GM12878 (cell line): Measurements from ENCODE around the gene ARID5B. TPM values are rescaled to one million over a fixed set of nuclear protein-coding genes. Genes with fewer than 3 reads are reported as not detected.

ENCODE experiments used
- ATAC-seq: fragments of 200-7000 bp; cut with Tn5 transposase; 3 replicates; pipeline ENCODE4 v1.9.1; 2020; ENCODE audit warnings: mild to moderate bottlenecking, moderate library complexity
- BruUV-seq: library from RNA; stranded (reverse); fragments of 400-500 nt; replicated peaks from 2 replicates; lab custom pipeline; 2021; lab: Mats Ljungman, UMichigan
- CTCF ChIA-PET: fragments of 300-600 bp; sonication (Branson Sonifier 250); formaldehyde crosslinking; extraction: SDS; loops from one replicate; lab custom pipeline; 2021; ENCODE audit warnings: inconsistent platforms; lab: Yijun Ruan, JAX
- POLR2A ChIA-PET: fragments of 350-600 bp; formaldehyde crosslinking; extraction: SDS; loops from one replicate; lab custom pipeline; 2021; ENCODE audit warnings: inconsistent platforms; lab: Charles Lee
- RAD21 ChIA-PET: fragments of 300-600 bp; sonication (Branson Sonifier 250); formaldehyde crosslinking; loops from one replicate; lab custom pipeline; 2023; ENCODE audit warnings: antibody characterized with exemption; ENCODE audit not compliant: unreplicated experiment; lab: Charles Lee
- SMC1A ChIA-PET: fragments of 300-600 bp; sonication (Branson Sonifier 250); formaldehyde crosslinking; loops from one replicate; lab custom pipeline; 2023; ENCODE audit not compliant: unreplicated experiment, uncharacterized antibody; lab: Charles Lee
- DNase-seq: peaks from one replicate; pipeline ENCODE4 v3.0.0-alpha.2; 2011; ENCODE audit warnings: low read depth, low spot score
- FAIRE-seq: peaks from 3 replicates; lab custom pipeline; 2011; peaks lifted over from hg19 to GRCh38; lab: Jason Lieb, UNC
- H2AFZ ChIP-seq: 2 replicates; pipeline ENCODE4 v1.6.0; 2011; ENCODE audit warnings: low read depth, low read length, control low read depth; ENCODE audit not compliant: control insufficient read depth
- H3K27ac ChIP-seq: 2 replicates; pipeline ENCODE4 v1.5.1; 2011; ENCODE audit warnings: control low read depth; ENCODE audit not compliant: control insufficient read depth, insufficient read depth
- H3K27me3 ChIP-seq, 2 experiments: replicated peaks in 1 of 2; 2 replicates each; pipeline versions ENCODE4 v1.6.0 to v1.6.1; 2011; ENCODE audit warnings: low read length in 1 of 2; ENCODE audit not compliant: control insufficient read depth in 2 of 2, insufficient read depth in 2 of 2
- H3K36me3 ChIP-seq, 2 experiments: 2 replicates each; pipeline ENCODE4 v1.5.1; 2011; ENCODE audit warnings: low read length in 1 of 2; ENCODE audit not compliant: control insufficient read depth in 2 of 2, insufficient read depth in 2 of 2
- H3K4me1 ChIP-seq: 2 replicates; pipeline ENCODE4 v1.6.1; 2011; ENCODE audit warnings: mild to moderate bottlenecking, low read length, moderate library complexity, mixed read lengths; ENCODE audit not compliant: control insufficient read depth, insufficient read depth
- H3K4me2 ChIP-seq: 2 replicates; pipeline ENCODE4 v1.6.0; 2011; ENCODE audit warnings: control low read depth; ENCODE audit not compliant: control insufficient read depth, insufficient read depth
- H3K4me3 ChIP-seq: fragments of 200-600 bp; sonication (generic); 2 replicates; pipeline ENCODE4 v1.5.1; 2016
- H3K79me2 ChIP-seq: 2 replicates; pipeline ENCODE4 v1.6.0; 2011; ENCODE audit warnings: low read length; ENCODE audit not compliant: control insufficient read depth, insufficient read depth
- H3K9ac ChIP-seq: 2 replicates; pipeline ENCODE4 v1.8.0; 2011; ENCODE audit warnings: low read length, control low read depth, mixed read lengths; ENCODE audit not compliant: control insufficient read depth, insufficient read depth
- H3K9me3 ChIP-seq: replicated peaks from 3 replicates; pipeline ENCODE4 v1.5.1; 2011; ENCODE audit warnings: mild to moderate bottlenecking, low read length; ENCODE audit not compliant: control insufficient read depth, insufficient read depth
- H4K20me1 ChIP-seq: 2 replicates; pipeline ENCODE4 v1.6.0; 2011; ENCODE audit not compliant: control insufficient read depth, insufficient read depth
- ESRRA ChIP-seq: IDR thresholded peaks from 2 replicates; pipeline ENCODE4 v1.6.1; 2012; ENCODE audit warnings: mild to moderate bottlenecking, low read length, improper control_type of control experiment
- KLF5 ChIP-seq: fragments of 450-650 bp; IDR thresholded peaks from 2 replicates; pipeline ENCODE4 v1.6.1; 2014; ENCODE audit warnings: mild to moderate bottlenecking; ENCODE audit not compliant: partially characterized antibody
- MYC ChIP-seq: IDR thresholded peaks from 2 replicates; pipeline ENCODE4 v1.6.1; 2011; ENCODE audit warnings: mild to moderate bottlenecking, low read length, moderate library complexity, inconsistent platforms; ENCODE audit not compliant: insufficient read depth, insufficient replicate concordance, insufficient read length, severe bottlenecking
- NFYB ChIP-seq: IDR thresholded peaks from 2 replicates; pipeline ENCODE4 v1.6.1; 2011; ENCODE audit warnings: low read depth, mild to moderate bottlenecking, low read length, improper control_type of control experiment, moderate library complexity; ENCODE audit not compliant: insufficient read depth
- POLR2A ChIP-seq: IDR thresholded peaks from 2 replicates; pipeline ENCODE4 v1.6.1; 2011; ENCODE audit warnings: low read depth, mild to moderate bottlenecking, low read length
- POLR2AphosphoS5 ChIP-seq: IDR thresholded peaks from 2 replicates; pipeline ENCODE4 v1.6.1; 2011; ENCODE audit warnings: mild to moderate bottlenecking, low read length, inconsistent platforms
- ZNF384 ChIP-seq: IDR thresholded peaks from 2 replicates; pipeline ENCODE4 v1.6.1; 2012; ENCODE audit warnings: low read depth, mild to moderate bottlenecking, low read length, improper control_type of control experiment, borderline replicate concordance
- WGBS: methylation state at CpG from one replicate; pipeline ENCODE4 v1.1.6; 2016; ENCODE audit warnings: low lambda C conversion rate; ENCODE audit not compliant: insufficient replicate concordance, insufficient coverage; ENCODE audit errors: missing lambda C conversion rate; 5-methylcytosine and 5-hydroxymethylcytosine counted together
- in situ Hi-C: fragments of 300-500 bp; cut with MboI; formaldehyde crosslinking; loops from 9 replicates; pipeline ENCODE4 v1.14.3; 2018; ENCODE audit warnings: mixed read lengths
- intact Hi-C: fragments of 100-400 bp; cut with micrococcal nuclease; formaldehyde crosslinking; loops from one replicate; pipeline ENCODE4 v1.14.2; 2022; ENCODE audit not compliant: unreplicated experiment
- polyA plus RNA-seq, 11 experiments: library from polyadenylated mRNA; depleted of rRNA in 4 of 11; unstranded in 6 of 11; stranded (reverse) in 5 of 11; fragments of >200 nt; fragmentation: Nextera tagmentation in 4 of 11; fragmentation: Illumina TruSeq in 1 of 11; extraction: Ambion mirVana in 4 of 11; extraction: Trizol in 1 of 11; gene quantifications; 1 replicate in 1 of 11; 2 replicates in 10 of 11; pipeline versions ENCODE4 v1.2.1 to v1.2.3, GENCODE V29; 2011 to 2016; ENCODE audit warnings: inconsistent platforms in 2 of 11, missing spikeins in 2 of 11, low read depth in 1 of 11
- total RNA-seq, 4 experiments: library from RNA; depleted of rRNA in 3 of 4; stranded (reverse); fragments of >200 nt in 3 of 4; fragmentation: Illumina TruSeq in 1 of 4; extraction: Trizol in 1 of 4; gene quantifications; 2 replicates each; pipeline versions ENCODE4 v1.2.1 to v1.2.3, GENCODE V29; 2013 to 2021

ARID5B gene
- total and polyA plus RNA-seq, 10 of the 15 experiments (the other 5 are each of a cell fraction or from before 2014, with no cell fraction given), result 2.7 to 8.5 (median 6.1) TPM

DNA sequence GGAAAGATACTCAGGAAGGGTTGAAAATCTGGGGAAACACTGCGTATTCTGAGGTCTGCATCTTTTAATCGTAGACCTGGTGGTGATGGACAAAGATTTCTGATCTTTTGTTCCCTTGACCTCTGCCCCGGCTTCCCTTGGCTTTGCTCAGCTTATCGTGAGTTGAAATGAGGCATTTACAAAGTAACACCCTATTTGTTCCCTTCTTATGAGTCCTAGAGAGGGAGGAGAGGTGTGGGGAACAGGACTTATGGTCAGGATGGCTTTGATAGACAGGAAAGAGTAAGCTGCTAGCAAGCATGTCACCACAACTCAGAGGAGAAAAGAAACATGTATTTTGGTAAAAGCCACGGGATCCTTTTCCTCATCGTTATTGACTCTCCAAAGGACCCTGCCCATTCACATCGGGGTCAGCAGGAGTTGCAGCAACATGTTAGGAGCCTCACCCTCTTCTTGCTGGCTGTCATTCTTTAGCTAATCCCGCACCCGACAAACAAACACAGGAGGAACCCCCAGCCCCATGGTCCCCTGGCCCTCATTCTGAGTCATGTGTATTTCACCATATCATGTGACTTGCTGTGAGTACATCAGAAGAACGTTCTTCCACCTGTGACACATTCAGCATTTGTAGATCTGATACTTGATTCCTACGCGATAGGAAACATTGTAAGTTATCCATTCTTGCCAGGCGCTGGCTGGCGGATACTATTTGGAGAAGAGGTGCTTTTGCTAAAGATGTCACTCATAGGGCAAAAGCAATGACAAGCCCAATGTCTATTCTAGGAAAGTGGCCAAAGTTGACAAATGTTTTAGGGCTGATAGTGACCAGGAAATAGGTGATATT is 197.0 kb downstream of the ARID5B start:
- H3K4me3 ChIP-seq, result no peak overlapping the region
- TF ChIP-seq POLR2AphosphoS5 (0 out of 2 replicates have a peak, but pooled peaks have one; percentile 34), NFYB (no peak), POLR2A (0 out of 2 replicates have a peak, but pooled peaks have one; percentile 20), MYC (no peak), ESRRA (no peak)
- H3K27ac ChIP-seq, result no peak overlapping the region
- no peaks in the 10 kb centered on the region for H3K9me3 ChIP-seq
- no peak overlapping the region for H2AFZ ChIP-seq
- ChIA-PET RAD21 (no interaction called here), CTCF (no interaction called here), POLR2A (no interaction called here), SMC1A (interaction anchor here (0.6 kb wide), 1 partner anchor 8 kb away, joined by 3 read pairs; no protein-coding TSS in a partner anchor)
- H3K27me3 ChIP-seq, result no peaks in the 10 kb centered on the region
- no peaks in the 10 kb centered on the region for H3K4me1 ChIP-seq
- in situ Hi-C loops (no loop called here), intact Hi-C loops (no loop called here)
- H3K4me2 ChIP-seq, result no peak overlapping the region
- 72% methylated on average over 14 of the region's 14 CpGs for WGBS
- H4K20me1 ChIP-seq, result no peaks in the 10 kb centered on the region
- no peak for ATAC-seq
- H3K36me3 ChIP-seq, result no peaks in the 10 kb centered on the region
- BruUV-seq, result no TSS peak
- H3K9ac ChIP-seq, result no peak overlapping the region
- FAIRE-seq, result no peak
- H3K79me2 ChIP-seq, result no peaks in the 10 kb centered on the region
- DNase-seq, result no peak

DNA sequence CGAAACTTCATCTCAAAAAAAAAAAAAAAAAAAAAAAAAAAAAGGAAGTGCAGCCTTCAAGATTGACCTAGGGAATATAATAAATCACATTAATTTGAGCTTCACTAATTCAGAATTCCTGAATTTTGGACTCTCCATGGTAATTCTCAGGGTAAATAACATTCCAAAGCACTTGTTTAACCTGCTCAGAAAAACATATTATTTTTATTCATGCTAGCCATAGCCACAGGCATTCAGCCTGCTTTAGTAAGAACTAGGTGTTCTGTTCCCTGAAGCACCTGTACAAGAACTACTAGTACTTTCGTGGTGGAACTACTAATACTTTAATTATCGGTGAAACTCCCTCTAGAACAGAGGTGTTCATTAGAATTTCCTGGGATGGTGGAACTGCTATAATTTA is 197.8 kb downstream of the ARID5B start:
- WGBS, result 91% methylated on average over 2 of the region's 3 CpGs
- Histone ChIP-seq H3K36me3 (no peaks in the 10 kb centered on the region), H3K9ac (no peak overlapping the region), H3K4me2 (no peak overlapping the region), H3K27ac (no peak overlapping the region), H3K4me3 (no peak overlapping the region), H3K27me3 (no peaks in the 10 kb centered on the region), H2AFZ (no peak overlapping the region), H3K9me3 (no peaks in the 10 kb centered on the region), H4K20me1 (no peaks in the 10 kb centered on the region), H3K79me2 (no peaks in the 10 kb centered on the region), H3K4me1 (no peaks in the 10 kb centered on the region)
- ChIA-PET CTCF (no interaction called here), RAD21 (no interaction called here), POLR2A (no interaction called here), SMC1A (interaction anchor here (0.7 kb wide), 1 partner anchor 80 kb away, joined by 3 read pairs; no protein-coding TSS in a partner anchor)
- FAIRE-seq (no peak), ATAC-seq (no peak), DNase-seq (no peak)
- in situ Hi-C loops (no loop called here), intact Hi-C loops (no loop called here)
- 0 out of 2 replicates have a peak, but pooled peaks have one; percentile 36 for TF ChIP-seq ZNF384
- TF ChIP-seq KLF5, result no peak
- BruUV-seq, result no TSS peak
